HG02623 (cell line): ENCODE data around the gene TLE1.
"Not testable (repeated sequence)": the region's sequence is repeated elsewhere in the genome, so short reads cannot be mapped to it uniquely, and the experiment has no call there.

Source experiments
- ATAC-seq: cut with Tn5 transposase; IDR thresholded peaks from one replicate; pipeline ENCODE4 v1.9.1; 2021; ENCODE audit warnings: moderate library complexity; ENCODE audit not compliant: unreplicated experiment

TLE1 gene

DNA sequence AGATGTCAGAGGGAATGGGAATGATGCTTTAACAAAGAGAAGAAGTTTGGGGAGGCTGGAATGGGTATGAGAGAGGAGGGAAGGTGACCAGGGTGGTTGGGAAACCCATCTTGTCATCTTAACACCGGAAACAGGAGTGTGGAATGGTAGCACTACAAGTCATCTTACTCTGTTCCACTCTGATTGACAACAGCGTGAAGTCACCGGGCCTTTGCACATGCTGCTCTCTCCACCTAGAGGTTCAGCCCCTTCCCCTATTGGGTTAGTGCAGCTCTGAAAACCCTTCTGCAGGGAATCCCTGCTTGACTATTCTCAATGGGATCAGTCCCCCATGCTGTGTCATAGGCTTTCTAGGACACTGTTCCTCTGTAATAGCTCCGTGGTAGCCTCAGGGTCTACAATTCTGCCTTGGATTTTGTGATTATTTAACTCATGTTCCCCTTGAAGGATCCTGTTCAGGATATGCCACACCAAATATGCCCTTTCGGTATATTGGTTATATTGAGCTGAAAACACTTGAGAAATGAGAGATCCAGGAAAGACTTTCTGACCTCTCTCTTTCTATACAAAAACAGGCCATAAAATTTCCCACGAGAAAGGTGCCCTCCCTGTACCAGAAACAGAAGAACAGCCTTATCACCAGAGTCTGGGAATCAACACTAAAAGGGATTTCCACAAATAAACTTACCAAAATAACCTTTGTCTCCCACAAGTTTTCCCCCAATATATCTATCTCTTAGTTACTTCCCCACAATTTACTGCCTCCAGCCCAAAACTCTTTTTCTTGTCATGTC lies 86.3 kb downstream of the TLE1 start:
- ATAC-seq: no peak

DNA sequence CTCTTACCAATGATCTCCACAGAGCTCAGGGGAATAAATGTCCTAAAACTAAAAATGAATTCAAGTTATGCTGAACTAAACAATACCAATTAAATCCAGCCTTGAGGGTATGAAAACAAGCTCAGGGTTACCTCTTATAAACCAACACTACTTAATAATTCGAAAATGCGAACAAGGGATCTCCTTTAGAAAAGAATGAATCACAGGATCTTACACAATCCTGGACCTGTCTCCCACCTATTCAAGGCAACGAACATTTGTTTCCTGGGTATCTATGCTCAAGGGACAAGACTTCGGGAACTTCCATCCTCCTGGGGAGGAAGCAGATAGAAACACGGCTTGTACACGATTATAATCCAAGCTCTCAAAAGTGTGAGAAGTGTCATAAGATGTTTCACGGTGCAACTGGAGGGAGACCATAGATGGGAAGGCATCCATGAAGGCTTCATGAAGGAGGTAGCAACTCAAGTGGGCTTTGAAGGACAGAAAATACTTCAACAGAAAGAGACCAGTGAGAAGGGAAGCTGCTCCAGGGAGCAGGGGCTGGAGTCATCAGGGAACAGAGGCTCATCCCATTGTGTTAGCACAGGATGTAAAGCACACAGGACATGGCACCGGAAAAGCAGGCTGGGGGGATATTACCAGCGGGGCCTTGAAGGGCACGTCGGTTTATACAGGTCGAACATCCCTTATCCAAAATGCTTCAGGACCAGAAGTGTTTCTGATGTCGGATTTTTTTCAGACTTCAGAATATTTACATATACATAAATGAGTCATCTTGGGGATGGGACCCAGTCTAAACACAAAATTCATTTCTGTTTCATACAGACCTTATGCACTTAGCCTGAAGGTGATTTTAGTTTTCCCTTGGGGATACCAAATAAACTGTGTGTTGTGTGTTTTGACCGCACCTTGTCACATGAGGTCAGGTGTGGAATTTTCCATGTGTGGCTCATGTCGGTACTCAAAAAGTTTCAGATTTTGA lies 87.4 kb downstream of the TLE1 start:
- ATAC-seq: no peak

DNA sequence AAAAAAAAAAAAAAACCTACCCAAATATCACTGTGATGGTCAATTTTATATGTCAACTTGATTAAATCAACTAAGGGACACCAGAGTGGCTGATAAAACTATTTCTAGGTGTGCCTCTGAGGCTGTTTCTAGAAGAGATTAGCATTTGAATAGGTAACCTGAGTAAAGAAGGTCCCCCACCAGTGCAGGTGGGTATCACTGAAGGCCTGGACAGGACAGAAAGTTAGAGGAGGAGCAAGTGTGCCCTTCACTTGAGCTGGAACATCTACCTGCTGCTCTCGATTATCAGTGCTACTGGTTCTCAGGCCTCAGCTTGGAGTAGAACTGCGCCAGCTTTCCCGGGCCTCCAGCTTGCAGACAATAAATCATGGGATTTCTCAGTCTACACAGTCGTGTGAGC lies 88.7 kb downstream of the TLE1 start:
- ATAC-seq: no peak

DNA sequence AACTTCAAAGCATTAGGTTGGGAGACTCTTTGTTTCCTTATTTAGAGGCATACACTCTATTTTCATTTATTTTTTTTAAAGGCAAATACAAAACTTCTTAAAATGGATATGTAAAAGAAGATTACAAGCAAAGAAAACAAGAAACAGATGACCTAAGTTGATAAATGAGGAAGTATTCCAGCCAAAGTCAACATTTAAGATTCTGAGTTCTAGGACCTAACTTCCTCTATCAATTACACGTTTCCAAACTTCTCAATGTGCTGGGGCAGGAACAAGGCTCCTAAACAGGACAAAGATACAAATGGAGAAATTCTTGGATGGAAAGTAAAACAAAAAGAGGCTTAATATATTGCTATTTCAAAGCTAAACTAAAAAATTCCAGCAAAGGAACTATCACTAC lies 89.5 kb downstream of the TLE1 start:
- ATAC-seq: no peak

DNA sequence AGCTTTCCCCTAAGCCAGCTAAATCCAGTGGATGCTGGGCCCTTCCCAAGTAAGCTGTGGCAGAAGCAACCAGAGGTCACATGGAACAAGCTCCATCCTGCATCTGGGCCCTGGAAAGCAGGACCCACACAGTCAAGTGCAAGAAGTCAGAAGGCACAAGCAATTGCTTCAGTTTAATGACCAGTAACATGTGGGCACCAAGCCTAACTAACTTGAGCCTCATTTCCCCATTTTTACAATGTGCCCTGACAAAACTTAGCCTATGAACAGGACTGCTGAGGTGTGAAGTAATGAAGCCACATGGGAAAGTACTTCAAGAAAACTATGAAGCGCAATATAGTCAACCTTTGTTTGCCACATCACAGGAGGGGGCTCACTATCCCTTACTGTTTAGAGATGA lies 90.5 kb downstream of the TLE1 start:
- no peak for ATAC-seq

DNA sequence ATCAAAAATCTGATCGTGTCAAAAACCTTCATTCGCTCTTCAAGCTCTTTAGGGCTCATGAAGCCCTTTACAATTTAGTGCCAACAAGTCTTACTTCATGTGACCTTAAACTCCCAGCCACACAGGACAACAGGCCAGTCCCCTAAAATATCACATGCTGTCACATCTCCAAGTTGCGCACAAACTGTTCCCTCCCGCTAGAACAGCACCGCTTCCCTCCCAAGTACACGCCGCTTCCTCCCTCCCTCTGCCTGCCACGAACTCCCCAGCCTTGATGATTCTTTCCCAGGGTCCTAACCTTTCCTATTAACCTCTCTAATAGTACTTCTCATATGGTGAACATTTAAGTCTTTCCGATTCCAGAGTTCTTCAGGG lies 91.2 kb downstream of the TLE1 start:
- ATAC-seq: no peak

DNA sequence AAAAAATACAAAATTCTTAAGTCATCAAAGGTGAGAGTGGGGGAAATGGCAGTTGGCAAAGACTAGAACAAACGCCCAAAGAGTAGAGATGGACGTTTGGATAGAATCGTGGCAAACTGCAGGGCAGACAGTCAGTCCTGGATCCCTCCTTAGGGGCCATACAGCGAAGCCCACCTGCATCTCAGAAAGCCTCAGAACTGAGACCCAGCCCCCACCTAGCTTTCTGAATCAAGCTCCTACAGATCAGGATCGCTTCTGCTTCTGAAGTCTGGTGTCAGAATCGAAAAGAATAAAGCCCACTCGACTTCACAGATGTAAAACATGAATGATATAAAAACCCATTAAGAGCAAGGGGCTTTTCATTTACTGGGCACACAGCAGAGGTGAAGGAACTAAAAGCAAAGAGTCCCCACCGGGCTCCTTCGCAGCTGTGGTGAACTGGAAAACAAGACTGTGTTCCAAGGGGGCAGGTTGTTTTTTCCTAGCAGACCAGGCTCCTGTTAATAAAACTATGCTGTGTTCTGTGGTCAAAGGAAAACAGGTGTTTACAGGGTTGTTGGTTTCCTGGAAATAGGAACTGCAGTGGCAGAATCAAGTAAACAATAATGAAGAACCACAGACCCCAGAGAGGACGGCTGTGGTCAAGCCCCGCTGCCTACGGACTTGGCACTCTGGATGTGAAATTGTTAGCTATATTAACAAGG lies 91.8 kb downstream of the TLE1 start:
- no peak for ATAC-seq

DNA sequence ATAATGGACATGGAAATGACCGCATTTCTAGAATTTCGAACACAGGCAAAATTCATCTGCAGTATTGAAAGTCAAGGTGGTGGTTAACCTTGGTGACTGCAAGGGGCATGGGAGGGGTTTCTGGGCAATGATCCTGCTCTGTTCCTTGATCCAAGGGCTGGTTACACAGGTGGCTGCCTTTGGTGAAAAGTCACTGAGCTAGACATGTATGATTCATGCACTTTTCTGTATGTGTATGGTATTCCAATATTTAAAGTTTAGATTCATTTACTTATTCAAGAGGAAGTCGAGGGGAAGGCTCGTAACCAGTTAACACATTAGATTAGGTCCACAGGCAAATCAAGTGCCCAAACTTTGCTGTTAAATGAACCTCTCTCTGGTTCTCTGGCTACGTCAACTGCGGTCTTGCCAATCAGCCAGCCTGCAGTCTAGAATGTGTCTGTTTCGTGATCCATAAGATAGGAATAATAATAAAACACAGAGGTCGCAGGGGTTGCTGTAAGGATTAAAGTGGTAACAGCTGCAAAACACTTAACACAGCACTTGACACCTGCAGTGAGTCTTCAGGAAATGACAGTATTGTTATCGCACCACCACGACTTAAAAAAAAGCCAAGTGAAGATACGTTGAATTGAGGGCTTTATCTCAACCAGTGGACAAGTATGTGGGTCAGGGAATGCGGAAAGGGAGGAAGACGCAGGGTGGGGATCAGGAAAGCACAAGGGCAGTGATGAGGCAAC lies 92.5 kb downstream of the TLE1 start:
- ATAC-seq: no peak

DNA sequence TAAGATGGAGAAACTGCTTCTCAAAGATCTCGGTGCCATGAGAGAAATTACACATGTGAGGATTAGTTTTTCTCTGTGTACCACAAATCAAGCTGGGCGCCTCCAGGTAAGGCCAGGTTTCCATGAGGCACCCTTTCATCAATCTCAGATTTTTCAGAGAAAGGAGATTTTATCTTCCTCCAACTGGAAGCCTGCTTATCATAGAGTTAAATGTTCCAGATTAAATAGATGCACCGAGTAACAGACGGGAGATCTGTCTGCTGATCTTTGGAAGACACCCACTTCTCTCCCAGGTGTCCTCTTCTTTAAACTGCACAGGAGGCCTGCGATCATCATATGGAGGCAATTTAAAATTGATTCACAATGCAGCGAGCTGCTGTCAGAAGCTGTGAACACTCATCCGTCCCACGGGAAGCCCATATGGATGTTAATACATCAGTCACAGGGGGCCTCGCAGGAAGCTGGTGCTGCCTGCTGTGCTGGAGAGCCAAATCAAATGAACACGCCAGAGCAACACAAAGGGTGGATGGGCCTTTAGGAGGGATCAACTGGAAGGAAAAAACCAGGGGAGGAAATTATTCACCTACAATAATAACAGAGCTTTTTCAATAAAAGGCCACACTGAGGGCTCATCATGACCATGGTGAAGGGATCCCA lies 93.3 kb downstream of the TLE1 start:
- ATAC-seq: no peak

DNA sequence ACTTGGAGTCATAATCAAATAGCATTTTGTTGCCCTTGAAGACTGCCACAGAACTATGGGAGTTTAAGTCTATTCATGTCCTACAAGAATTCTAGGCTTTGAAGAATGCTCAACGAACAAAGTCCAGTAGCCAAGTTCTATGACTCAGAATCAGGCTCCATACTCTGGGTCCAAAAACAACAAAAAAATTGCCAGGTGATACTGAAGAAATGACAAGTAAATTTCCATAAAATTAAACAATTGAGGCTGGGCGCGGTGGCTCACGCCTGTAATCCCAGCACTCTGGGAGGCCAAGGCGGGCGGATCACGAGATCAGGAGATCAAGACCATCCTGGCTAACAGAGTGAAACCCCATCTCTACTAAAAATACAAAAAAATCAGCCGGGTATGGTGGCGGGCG lies 94.1 kb downstream of the TLE1 start:
- not testable (repeated sequence) for ATAC-seq

DNA sequence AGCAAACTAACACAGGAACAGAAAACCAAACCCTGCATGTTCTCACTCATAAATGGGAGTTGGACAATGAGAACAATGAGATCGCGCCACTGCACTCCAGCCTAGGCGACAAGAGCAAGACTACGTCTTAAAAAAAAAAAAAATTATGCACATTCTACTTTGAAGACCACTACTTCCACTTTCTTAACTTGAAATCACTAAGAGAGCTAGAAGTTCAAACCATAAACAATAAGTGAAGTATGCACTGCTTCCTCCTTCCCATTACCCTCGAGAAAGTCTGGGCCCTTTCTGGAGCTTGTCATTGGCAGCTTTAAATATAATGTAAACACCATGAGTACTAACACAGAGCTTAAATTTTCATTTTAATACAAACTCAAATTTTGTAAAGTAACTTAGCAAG lies 94.9 kb downstream of the TLE1 start:
- ATAC-seq: no peak

DNA sequence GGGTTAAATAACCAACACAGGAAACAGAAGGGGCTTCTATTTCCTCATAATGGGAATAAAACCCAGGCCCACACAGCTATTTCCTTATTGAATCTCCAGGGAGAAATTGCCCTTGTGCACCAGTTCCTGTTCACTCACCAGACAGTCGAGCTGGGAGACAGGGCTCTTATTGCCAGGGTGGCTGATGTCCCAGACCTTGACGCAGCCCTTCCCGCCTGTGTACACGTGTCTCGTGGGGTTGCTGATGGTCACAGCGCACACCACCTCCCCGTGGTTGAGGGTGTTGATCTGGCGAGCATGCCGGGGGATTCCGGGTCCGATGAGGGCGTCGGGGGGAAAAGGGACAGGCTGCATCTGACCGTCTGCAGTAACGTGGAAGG lies 96.5 kb downstream of the TLE1 start:
- ATAC-seq: no peak

DNA sequence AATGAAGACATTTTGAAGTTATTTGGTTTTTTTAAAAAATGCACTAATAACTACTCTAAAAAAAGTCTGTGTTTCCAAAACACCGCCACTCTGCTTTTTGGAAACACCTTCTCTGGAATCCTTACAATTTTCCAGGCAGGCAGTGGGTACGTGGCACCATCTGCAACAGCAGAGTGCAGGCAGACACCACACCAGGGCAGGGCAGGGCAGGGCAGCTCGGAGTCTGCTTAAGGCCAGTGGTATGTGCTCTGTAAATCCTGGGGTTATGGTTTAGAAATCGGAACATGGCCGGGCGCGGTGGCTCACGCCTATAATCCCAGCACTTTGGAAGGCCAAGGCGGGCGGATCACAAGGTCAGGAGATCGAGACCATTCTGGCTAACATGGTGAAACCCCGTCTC lies 97.6 kb downstream of the TLE1 start:
- no peak for ATAC-seq

DNA sequence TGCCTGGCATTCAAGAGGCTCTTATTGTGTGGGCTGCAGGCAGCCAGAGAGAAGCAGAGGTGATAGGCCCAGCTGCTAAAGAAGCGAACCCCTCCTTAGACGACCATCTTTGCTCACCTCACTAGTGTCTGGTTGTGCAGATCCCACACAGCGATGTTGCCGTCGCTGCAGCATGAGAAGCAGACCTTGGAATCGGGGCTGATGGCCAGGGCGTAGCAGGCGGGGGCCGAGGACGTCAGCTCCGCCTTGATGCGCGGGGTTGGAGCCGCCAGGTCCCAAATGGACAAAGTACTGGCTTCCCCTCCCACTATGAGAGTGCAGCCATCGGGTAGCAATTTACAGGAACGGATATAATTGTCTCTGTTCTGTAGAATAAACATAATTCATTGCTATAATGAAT lies 98.7 kb downstream of the TLE1 start:
- ATAC-seq: no peak

DNA sequence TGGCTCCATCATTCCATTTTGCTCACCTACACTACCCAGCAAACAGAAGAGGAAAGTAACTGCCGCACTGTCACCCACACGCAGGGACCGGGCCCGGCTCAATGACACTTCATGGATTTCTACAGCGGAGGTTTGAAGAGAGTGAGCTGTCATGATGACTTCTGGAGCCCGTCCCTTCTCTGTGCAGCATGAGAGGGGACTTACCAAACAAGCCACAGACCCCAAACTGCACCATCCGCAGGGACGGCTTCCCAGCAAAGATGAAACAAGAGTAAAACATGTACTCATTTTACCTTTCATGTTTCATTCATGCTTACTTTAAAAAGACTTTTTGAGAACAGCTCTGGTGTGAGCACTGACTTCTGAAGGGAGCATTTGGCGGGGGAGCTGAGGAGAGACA lies 99.5 kb downstream of the TLE1 start:
- ATAC-seq: no peak

DNA sequence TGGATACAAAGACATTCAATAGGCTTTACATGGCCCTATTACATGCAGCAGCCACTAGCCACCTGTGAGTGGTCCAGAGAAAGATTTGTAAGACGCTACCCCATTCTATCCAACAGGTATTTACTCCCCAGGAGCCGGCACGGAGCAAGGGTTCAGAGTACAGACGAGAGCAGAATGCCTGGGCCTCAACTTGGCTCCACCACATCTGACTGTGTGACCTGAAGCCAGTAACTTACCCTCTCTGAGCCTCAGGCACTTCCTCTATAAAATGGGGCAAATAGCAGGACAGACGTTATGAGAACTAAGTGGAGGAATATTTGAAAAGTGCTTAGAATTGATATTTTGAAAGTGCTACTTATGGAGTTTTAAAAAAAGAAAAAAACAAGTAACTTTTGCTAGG lies 100.0 kb downstream of the TLE1 start:
- ATAC-seq: no peak

DNA sequence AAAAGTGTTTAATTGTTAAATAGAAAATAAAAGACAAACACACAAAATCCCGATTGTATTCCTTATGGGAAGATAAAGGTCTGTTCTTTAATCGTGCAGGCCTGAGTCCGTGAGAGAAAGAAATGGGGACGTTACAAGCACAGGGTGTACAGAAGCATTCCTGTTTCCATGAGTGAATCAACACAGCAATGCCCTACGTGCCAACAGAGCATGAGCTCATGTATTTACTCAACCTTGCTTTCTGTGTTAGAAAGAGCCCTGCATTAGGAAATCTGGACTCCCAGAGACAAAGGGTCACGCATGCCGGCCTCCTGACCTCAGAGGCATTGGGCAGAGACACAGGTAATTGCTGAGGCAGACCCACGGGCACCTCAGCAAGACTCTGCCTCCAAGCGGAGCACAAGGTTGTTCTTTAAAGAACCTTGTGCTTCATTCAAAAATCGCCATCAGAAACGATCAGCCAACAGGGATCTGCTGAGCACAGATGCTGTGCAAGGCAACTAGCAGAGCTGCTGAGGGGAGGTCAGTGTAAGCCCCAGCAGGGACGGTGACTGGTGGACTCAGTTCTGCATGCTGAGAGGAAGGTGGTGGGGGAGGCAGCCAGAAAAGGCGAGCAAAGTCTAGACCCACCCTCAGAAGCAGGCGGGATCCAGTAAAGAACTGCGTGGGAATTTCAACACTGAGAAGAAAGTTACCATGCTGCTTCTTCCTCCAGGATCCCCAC lies 101.0 kb downstream of the TLE1 start:
- no peak for ATAC-seq

DNA sequence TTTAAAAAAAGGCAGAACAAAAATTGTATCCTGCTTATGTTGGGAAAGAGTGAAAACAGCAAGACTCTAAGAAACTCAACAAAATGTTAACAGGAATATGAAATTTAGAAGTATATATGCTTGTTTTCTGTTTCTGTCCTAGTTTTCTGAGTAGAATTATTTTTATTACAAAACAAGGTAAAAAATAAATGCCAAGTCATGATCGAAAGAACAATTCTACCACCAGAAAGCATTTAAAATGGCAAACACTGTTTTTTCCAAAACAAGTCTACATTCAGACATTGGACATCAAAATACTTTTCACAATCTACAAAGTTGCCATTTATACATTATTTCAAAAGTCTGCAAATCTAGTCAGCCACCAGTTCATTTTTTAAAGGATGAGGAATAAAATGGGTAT lies 102.6 kb downstream of the TLE1 start:
- no peak for ATAC-seq

DNA sequence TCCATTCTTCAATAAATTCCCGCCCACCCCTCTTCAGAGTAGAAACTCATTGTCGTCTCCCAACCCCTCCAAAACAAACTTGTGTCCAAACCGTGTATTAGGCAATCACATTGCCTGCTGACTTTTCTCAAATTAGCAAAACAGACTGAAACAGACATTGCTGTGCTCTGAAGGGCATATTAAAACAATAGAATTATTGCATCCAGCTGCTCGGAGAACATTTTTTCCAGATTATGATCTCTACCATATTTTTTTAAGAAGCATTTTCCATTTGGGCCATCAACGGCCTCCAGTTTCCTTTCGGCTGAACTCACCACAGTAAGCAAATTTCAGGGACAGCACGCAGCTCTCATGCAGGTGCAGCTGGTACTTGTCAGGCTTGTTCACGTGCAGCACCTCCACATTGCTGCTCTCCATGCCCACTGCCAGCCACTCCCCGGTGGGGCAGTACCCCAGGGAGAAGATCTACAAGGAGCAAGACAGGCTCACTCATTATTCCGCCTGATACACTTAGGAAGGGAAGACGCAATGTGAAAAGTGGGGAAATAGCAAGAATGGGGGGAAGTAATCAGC lies 104.1 kb downstream of the TLE1 start:
- no peak for ATAC-seq
